DOHH2 (cell line): ENCODE results near the gene SLC48A1.

Experiments used
- H3F3A ChIP-seq: fragments of 200-600 bp; sonication (generic), shearing (Covaris generic); 2 replicates; pipeline ENCODE4 v1.6.0; 2016; ENCODE audit warnings: antibody characterized with exemption, mild to moderate bottlenecking; ENCODE audit not compliant: control insufficient read depth, insufficient read depth
- H3K27ac ChIP-seq: fragments of 200-600 bp; sonication (generic); 2 replicates; pipeline ENCODE4 v1.5.1; 2014; ENCODE audit warnings: low read depth, mild to moderate bottlenecking, low read length, moderate library complexity
- H3K27me3 ChIP-seq: fragments of 200-600 bp; sonication (generic); 2 replicates; pipeline ENCODE4 v1.6.1; 2014; ENCODE audit warnings: mild to moderate bottlenecking, low read length, mixed read lengths; ENCODE audit not compliant: control insufficient read depth
- H3K36me3 ChIP-seq: fragments of 200-600 bp; sonication (generic); 2 replicates; pipeline ENCODE4 v1.6.1; 2014; ENCODE audit warnings: mild to moderate bottlenecking, low read length, moderate library complexity, mixed read lengths; ENCODE audit not compliant: control insufficient read depth
- H3K4me1 ChIP-seq: fragments of 200-600 bp; sonication (generic); 2 replicates; pipeline ENCODE4 v1.6.1; 2014; ENCODE audit warnings: mild to moderate bottlenecking, low read length, mixed read lengths; ENCODE audit not compliant: control insufficient read depth
- H3K4me2 ChIP-seq: fragments of 200-600 bp; sonication (generic); 2 replicates; pipeline ENCODE4 v1.6.0; 2014; ENCODE audit warnings: mild to moderate bottlenecking, low read length, moderate library complexity
- H3K4me3 ChIP-seq: fragments of 200-600 bp; sonication (generic); 2 replicates; pipeline ENCODE4 v1.5.1; 2014; ENCODE audit warnings: mild to moderate bottlenecking, low read length, mixed read lengths
- H3K79me2 ChIP-seq: fragments of 200-600 bp; sonication (generic); 2 replicates; pipeline ENCODE4 v1.6.1; 2014; ENCODE audit warnings: mild to moderate bottlenecking, low read length, mixed read lengths; ENCODE audit not compliant: control insufficient read depth
- H3K9me2 ChIP-seq: fragments of 200-600 bp; sonication (generic); replicated peaks from 2 replicates; pipeline ENCODE4 v1.6.1; 2014; ENCODE audit warnings: mild to moderate bottlenecking, low read length, mixed read lengths; ENCODE audit not compliant: control insufficient read depth
- H3K9me3 ChIP-seq: fragments of 200-600 bp; sonication (generic); 2 replicates; pipeline ENCODE4 v1.6.1; 2014; ENCODE audit warnings: antibody characterized with exemption, low read length, mixed read lengths; ENCODE audit not compliant: control insufficient read depth, insufficient read depth
- H4K20me1 ChIP-seq: fragments of 200-600 bp; sonication (generic); 2 replicates; pipeline ENCODE4 v1.6.0; 2014; ENCODE audit warnings: low read depth, mild to moderate bottlenecking, antibody characterized with exemption, low read length, moderate library complexity; ENCODE audit not compliant: control insufficient read depth, insufficient read depth
- EZH2phosphoT487 ChIP-seq: fragments of 200-600 bp; sonication (generic); IDR thresholded peaks from 2 replicates; pipeline ENCODE4 v1.6.1; 2017; ENCODE audit warnings: borderline replicate concordance, mild to moderate bottlenecking, antibody characterized with exemption, low read length, moderate library complexity, mixed read lengths
- TF ChIP-seq, protein P1 (sequence below): fragments of 200-600 bp; sonication (generic); IDR thresholded peaks from one replicate; pipeline ENCODE4 v1.5.1; 2014; ENCODE audit warnings: antibody characterized with exemption, mild to moderate bottlenecking, low read depth, low read length; ENCODE audit not compliant: poor library complexity, severe bottlenecking

Gene SLC48A1

DNA sequence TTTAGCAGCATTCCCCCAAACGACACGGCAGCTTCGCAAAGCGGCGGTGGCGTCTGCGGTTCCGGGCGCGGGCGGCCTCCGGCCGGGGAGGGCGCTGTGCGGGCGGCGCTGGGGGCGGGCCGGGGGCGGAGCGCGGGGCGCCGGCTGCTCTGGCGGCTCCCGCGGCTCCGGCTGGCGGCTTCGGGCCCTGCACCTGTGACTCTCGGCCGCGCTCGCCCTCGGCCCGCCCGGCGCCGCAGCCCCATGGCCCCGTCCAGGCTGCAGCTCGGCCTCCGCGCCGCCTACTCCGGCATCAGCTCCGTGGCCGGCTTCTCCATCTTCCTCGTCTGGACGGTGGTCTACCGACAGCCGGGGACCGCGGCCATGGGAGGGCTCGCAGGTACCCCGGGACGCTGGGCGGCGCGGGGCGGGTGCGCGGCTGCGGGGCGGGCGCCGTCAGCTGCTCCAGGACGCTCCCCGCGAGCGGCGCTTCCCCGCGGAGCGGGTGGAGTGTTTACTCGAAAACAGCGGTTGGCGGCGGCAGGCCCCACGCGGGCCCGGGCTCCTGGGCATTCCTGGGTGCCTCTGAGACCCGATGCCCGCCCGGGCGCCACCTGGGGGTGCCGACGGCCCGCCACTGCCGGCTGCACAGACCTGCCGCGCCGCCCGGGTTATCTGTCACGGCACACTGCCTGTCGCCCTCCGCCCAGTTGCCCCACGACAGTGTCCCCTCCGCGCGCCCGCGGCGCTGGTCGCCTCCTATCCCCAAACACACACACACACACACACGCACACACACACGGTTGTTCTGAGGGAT, at the start of gene SLC48A1:
Gene SLC48A1 (plus strand): TSS at position 177 of the 796 bp plus-strand sequence. CDS start 67 bp downstream, at position 244.
- Histone ChIP-seq H3K4me2 (peak within 1 kb of the TSS; percentile 96), H4K20me1 (no peaks in the 10 kb centered on the region), H3K27me3 (peaks cover 24% of the 10 kb centered on the region), H3K9me3 (no peaks in the 10 kb centered on the region), H3K27ac (no peak within 1 kb of the TSS), H3K9me2 (no peaks in the 10 kb centered on the region), H3K4me3 (peak within 1 kb of the TSS; percentile 92), H3K79me2 (peaks cover 6% of the 10 kb centered on the region), H3F3A (no peaks in the 10 kb centered on the region), H3K36me3 (no peaks in the 10 kb centered on the region), H3K4me1 (peaks cover 32% of the 10 kb centered on the region)
- TF ChIP-seq, protein P1, sequence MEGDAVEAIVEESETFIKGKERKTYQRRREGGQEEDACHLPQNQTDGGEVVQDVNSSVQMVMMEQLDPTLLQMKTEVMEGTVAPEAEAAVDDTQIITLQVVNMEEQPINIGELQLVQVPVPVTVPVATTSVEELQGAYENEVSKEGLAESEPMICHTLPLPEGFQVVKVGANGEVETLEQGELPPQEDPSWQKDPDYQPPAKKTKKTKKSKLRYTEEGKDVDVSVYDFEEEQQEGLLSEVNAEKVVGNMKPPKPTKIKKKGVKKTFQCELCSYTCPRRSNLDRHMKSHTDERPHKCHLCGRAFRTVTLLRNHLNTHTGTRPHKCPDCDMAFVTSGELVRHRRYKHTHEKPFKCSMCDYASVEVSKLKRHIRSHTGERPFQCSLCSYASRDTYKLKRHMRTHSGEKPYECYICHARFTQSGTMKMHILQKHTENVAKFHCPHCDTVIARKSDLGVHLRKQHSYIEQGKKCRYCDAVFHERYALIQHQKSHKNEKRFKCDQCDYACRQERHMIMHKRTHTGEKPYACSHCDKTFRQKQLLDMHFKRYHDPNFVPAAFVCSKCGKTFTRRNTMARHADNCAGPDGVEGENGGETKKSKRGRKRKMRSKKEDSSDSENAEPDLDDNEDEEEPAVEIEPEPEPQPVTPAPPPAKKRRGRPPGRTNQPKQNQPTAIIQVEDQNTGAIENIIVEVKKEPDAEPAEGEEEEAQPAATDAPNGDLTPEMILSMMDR, result peak; percentile 24
- no peak for TF ChIP-seq EZH2phosphoT487

DNA sequence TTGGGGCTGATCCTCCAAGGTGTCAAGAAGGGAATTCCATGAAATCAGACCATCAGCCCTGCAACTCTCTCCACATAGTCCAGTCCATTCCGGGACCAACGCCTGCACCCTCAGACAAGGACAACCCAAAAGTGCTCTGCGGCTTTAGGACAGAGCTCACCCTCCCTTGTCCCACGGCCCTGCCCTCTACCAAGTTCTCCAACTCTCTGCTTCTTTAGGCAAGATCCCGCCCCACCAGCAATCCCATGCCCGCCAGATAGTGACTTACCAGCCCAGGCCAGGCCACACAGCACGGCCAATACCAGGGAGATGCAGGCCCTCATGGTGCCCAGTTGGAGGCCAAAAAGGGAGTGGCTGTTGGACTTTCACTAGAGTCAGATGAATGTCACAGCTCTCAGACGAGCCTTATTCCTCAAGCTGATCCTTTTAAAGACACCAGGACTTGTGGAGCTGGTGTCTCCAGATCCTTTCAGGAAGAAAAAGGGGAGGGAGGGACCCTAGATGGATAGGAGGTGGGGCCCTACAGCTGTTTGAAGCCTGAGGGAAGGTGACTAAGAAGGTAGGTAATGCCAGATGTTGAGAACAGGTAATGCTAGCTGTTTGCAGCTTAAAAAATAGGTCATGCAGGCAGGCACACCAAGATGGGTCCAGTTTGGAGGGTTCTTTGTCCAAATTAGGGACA, 47.8 kb upstream of the SLC48A1 start, which contains the start of gene ENDOU:
Gene ENDOU (minus strand): TSS at position 400 of the 682 bp plus-strand sequence. CDS start 77 bp downstream, at position 323.
- H3K27me3 ChIP-seq, result no peaks in the 10 kb centered on the region
- H3K9me3 ChIP-seq, result no peaks in the 10 kb centered on the region
- peak within 1 kb of the TSS; percentile 51 for H3K27ac ChIP-seq
- H3F3A ChIP-seq, result no peaks in the 10 kb centered on the region
- peak within 1 kb of the TSS; percentile 56 for H3K4me3 ChIP-seq
- no peaks in the 10 kb centered on the region for H3K36me3 ChIP-seq
- H3K79me2 ChIP-seq, result no peaks in the 10 kb centered on the region
- H4K20me1 ChIP-seq, result no peaks in the 10 kb centered on the region
- H3K4me1 ChIP-seq, result peaks cover 27% of the 10 kb centered on the region
- no peak for TF ChIP-seq EZH2phosphoT487
- TF ChIP-seq, protein P1, result no peak
- no peaks in the 10 kb centered on the region for H3K9me2 ChIP-seq
- H3K4me2 ChIP-seq, result peak within 1 kb of the TSS; percentile 55

DNA sequence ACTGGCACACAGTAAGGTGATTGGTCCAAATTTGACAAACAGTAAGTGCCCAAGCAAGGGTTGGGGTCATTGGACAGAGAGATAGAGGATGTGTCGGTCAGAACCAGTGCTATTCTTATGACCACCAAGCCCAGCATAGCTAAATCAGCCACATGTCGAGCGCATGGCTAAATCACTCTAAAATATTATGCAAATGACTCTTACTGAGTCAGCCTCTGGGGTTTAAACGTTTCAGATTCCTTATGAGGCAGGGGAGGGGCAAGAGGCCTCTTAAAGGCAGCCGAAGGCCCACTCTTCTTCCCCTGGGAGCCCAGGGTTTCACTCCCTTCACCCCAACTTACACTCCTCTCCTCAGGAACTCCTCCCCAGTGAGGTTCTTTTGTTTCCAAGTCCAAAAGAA, 47.1 kb upstream of the SLC48A1 start:
- Histone ChIP-seq H3K27me3 (no peaks in the 10 kb centered on the region), H3K79me2 (no peaks in the 10 kb centered on the region), H3F3A (no peaks in the 10 kb centered on the region), H3K27ac (peak overlapping the region; percentile 51), H3K4me1 (peaks cover 27% of the 10 kb centered on the region), H3K9me2 (no peaks in the 10 kb centered on the region), H3K9me3 (no peaks in the 10 kb centered on the region), H3K4me3 (peak overlapping the region; percentile 56), H3K36me3 (no peaks in the 10 kb centered on the region), H4K20me1 (no peaks in the 10 kb centered on the region), H3K4me2 (peak overlapping the region; percentile 55)
- TF ChIP-seq EZH2phosphoT487, result no peak
